ENCODE results near the gene EPDR1.

EPDR1 gene

GRCh38 chr7:37943905-37944736, 23.7 kb downstream of the EPDR1 start:
- H3K27ac ChIP-seq (ENCODE audit: low read depth, low read length): no peak overlapping the region
- H3K79me2 ChIP-seq (ENCODE audit: insufficient read depth, low read length): no peaks in the 10 kb centered on the region
- H3K4me3 ChIP-seq (ENCODE audit: insufficient read depth, low read length, poor library complexity, severe bottlenecking): no peak overlapping the region
- 0 out of 2 replicates have a peak, but pooled peaks cover 2% of the 10 kb centered on the region for H3K9me2 ChIP-seq (replicated peaks; ENCODE audit: insufficient read depth, low read length)
- no peaks in the 10 kb centered on the region for H3K9me3 ChIP-seq (ENCODE audit: insufficient read depth, low read length)
- H4K20me1 ChIP-seq (ENCODE audit: low read depth, low read length): no peaks in the 10 kb centered on the region
- H3K27me3 ChIP-seq (ENCODE audit: low read length): 0 out of 2 replicates have a peak, but pooled peaks cover 3% of the 10 kb centered on the region
- no peaks in the 10 kb centered on the region for H3K36me3 ChIP-seq (ENCODE audit: low read length)
- H3K9ac ChIP-seq (ENCODE audit: low read length): no peak overlapping the region
- no peak overlapping the region for H3K4me2 ChIP-seq (ENCODE audit: low read depth, low read length, poor library complexity, severe bottlenecking)
- TF ChIP-seq CTCF (IDR thresholded peaks at IDR 0.05; ENCODE audit: insufficient read depth, low read length, poor library complexity, severe bottlenecking) (no peak), EZH2phosphoT487 (conservative IDR thresholded peaks at IDR 0.05; ENCODE audit: low read length) (no peak)
- H2AFZ ChIP-seq (ENCODE audit: low read depth, low read length, severe bottlenecking): no peak overlapping the region
- no peaks in the 10 kb centered on the region for H3F3A ChIP-seq (ENCODE audit: insufficient read depth)

- no peaks in the 10 kb centered on the region for H3K9me3 ChIP-seq (ENCODE audit: insufficient read depth, low read length)
Measured at GRCh38 chr7:37944737-37945054, 24.3 kb downstream of the EPDR1 start.

GRCh38 chr7:37945336-37945735, 24.9 kb downstream of the EPDR1 start:
- Histone ChIP-seq H3F3A (ENCODE audit: insufficient read depth) (no peaks in the 10 kb centered on the region), H3K9me2 (replicated peaks; ENCODE audit: insufficient read depth, low read length) (0 out of 2 replicates have a peak, but pooled peaks cover 2% of the 10 kb centered on the region), H3K4me2 (ENCODE audit: low read depth, low read length, poor library complexity, severe bottlenecking) (no peak overlapping the region), H3K9ac (ENCODE audit: low read length) (no peak overlapping the region), H3K9me3 (ENCODE audit: insufficient read depth, low read length) (no peaks in the 10 kb centered on the region), H3K27ac (ENCODE audit: low read depth, low read length) (no peak overlapping the region), H3K4me3 (ENCODE audit: insufficient read depth, low read length, poor library complexity, severe bottlenecking) (no peak overlapping the region), H2AFZ (ENCODE audit: low read depth, low read length, severe bottlenecking) (no peak overlapping the region), H3K79me2 (ENCODE audit: insufficient read depth, low read length) (no peaks in the 10 kb centered on the region), H3K36me3 (ENCODE audit: low read length) (no peaks in the 10 kb centered on the region), H3K27me3 (ENCODE audit: low read length) (0 out of 2 replicates have a peak, but pooled peaks cover 3% of the 10 kb centered on the region), H4K20me1 (ENCODE audit: low read depth, low read length) (no peaks in the 10 kb centered on the region)
- TF ChIP-seq CTCF (IDR thresholded peaks at IDR 0.05; ENCODE audit: insufficient read depth, low read length, poor library complexity, severe bottlenecking): no peak
- no peak for TF ChIP-seq EZH2phosphoT487 (conservative IDR thresholded peaks at IDR 0.05; ENCODE audit: low read length)

More at GRCh38 chr7:37944737-37945054, 24.3 kb downstream of the EPDR1 start:
- no peak overlapping the region for H3K27ac ChIP-seq (ENCODE audit: low read depth, low read length)
- H3K4me3 ChIP-seq (ENCODE audit: insufficient read depth, low read length, poor library complexity, severe bottlenecking): no peak overlapping the region
- TF ChIP-seq CTCF (IDR thresholded peaks at IDR 0.05; ENCODE audit: insufficient read depth, low read length, poor library complexity, severe bottlenecking) (no peak), EZH2phosphoT487 (conservative IDR thresholded peaks at IDR 0.05; ENCODE audit: low read length) (no peak)
- H3K9me2 ChIP-seq (replicated peaks; ENCODE audit: insufficient read depth, low read length): 0 out of 2 replicates have a peak, but pooled peaks cover 2% of the 10 kb centered on the region
- no peaks in the 10 kb centered on the region for H3K36me3 ChIP-seq (ENCODE audit: low read length)
- no peak overlapping the region for H3K4me2 ChIP-seq (ENCODE audit: low read depth, low read length, poor library complexity, severe bottlenecking)
- no peaks in the 10 kb centered on the region for H3F3A ChIP-seq (ENCODE audit: insufficient read depth)
- H2AFZ ChIP-seq (ENCODE audit: low read depth, low read length, severe bottlenecking): no peak overlapping the region
- 0 out of 2 replicates have a peak, but pooled peaks cover 3% of the 10 kb centered on the region for H3K27me3 ChIP-seq (ENCODE audit: low read length)
- no peak overlapping the region for H3K9ac ChIP-seq (ENCODE audit: low read length)
- no peaks in the 10 kb centered on the region for H4K20me1 ChIP-seq (ENCODE audit: low read depth, low read length)
- no peaks in the 10 kb centered on the region for H3K79me2 ChIP-seq (ENCODE audit: insufficient read depth, low read length)

All from SU-DHL-6 (cell line).